Thyroid gland (tissue), 4 donors: ENCODE measurements around the gene NIPBL.

Experiments
- POLR2A ChIP-seq, 2 donors: fragments of 450-650 bp; IDR thresholded peaks; one replicate each; pipeline ENCODE4 v1.6.1; 2017; ENCODE audit warnings: antibody characterized with exemption in 2 of 2, mild to moderate bottlenecking in 2 of 2, moderate library complexity in 1 of 2
- TF ChIP-seq, protein P1 (sequence below), 6 experiments: fragments of 200-600 bp in 3 of 6; fragments of 450-650 bp in 3 of 6; sonication (generic) in 3 of 6; IDR thresholded peaks; one replicate each; pipeline ENCODE4 v1.5.1; 2016 to 2019; ENCODE audit warnings: antibody characterized with exemption in 6 of 6, mild to moderate bottlenecking in 2 of 6, inconsistent platforms in 1 of 6, moderate library complexity in 1 of 6

DNA sequence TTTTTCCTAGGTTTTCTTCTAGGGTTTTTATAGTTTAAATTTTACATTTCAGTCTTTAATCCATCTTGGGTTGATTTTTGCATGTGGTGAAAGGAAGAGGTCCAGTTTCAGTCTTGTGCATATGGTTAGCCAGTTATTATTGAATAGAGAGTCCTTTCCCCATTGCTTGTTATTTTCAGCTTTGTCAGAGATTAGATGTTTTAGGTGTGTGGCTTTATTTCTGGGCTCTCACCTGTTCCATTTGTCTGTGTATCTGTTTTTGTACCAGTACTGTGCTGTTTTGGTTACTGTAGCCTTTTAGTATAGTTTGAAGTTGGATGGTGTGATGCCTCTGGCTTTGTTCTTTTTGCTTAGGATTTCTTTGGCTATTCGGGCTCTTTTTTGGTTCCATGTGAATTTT lies 25.8 kb downstream of the NIPBL start:
- TF ChIP-seq, protein P1, sequence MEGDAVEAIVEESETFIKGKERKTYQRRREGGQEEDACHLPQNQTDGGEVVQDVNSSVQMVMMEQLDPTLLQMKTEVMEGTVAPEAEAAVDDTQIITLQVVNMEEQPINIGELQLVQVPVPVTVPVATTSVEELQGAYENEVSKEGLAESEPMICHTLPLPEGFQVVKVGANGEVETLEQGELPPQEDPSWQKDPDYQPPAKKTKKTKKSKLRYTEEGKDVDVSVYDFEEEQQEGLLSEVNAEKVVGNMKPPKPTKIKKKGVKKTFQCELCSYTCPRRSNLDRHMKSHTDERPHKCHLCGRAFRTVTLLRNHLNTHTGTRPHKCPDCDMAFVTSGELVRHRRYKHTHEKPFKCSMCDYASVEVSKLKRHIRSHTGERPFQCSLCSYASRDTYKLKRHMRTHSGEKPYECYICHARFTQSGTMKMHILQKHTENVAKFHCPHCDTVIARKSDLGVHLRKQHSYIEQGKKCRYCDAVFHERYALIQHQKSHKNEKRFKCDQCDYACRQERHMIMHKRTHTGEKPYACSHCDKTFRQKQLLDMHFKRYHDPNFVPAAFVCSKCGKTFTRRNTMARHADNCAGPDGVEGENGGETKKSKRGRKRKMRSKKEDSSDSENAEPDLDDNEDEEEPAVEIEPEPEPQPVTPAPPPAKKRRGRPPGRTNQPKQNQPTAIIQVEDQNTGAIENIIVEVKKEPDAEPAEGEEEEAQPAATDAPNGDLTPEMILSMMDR (IDR thresholded peaks at IDR 0.05): no peak
- TF ChIP-seq POLR2A (IDR thresholded peaks at IDR 0.05): no peak
